HG02571 (cell line): ENCODE data around the gene GFRA1.

Source experiments
- ATAC-seq: cut with Tn5 transposase; IDR thresholded peaks from one replicate; pipeline ENCODE4 v1.9.1; 2021; ENCODE audit warnings: mild to moderate bottlenecking, moderate library complexity; ENCODE audit not compliant: unreplicated experiment

Gene GFRA1

GRCh38 chr10:116272440-116273283 is at the start of gene GFRA1:
TSS of gene GFRA1 (minus strand) at chr10:116273206. CDS start at chr10:116272029, 1,177 bp downstream.
- no peak for ATAC-seq

GRCh38 chr10:116316503-116316902 is 43.5 kb upstream of the GFRA1 start:
- ATAC-seq, result no peak

GRCh38 chr10:116312548-116312947 is 39.5 kb upstream of the GFRA1 start:
- ATAC-seq, result no peak

- no peak for ATAC-seq
These were observed 38.9 kb upstream of the GFRA1 start for GRCh38 chr10:116311706-116312490.

GRCh38 chr10:116311016-116311415 is 38.0 kb upstream of the GFRA1 start:
- ATAC-seq, result no peak

- ATAC-seq, result no peak
These were observed 34.4 kb upstream of the GFRA1 start for GRCh38 chr10:116307455-116307854.

GRCh38 chr10:116306847-116307246 is 33.8 kb upstream of the GFRA1 start:
- no peak for ATAC-seq

GRCh38 chr10:116304923-116305322 is 31.9 kb upstream of the GFRA1 start:
- no peak for ATAC-seq

GRCh38 chr10:116300542-116300941 is 27.5 kb upstream of the GFRA1 start:
- no peak for ATAC-seq

- no peak for ATAC-seq
These were observed 25.6 kb upstream of the GFRA1 start for GRCh38 chr10:116298586-116298985.

- ATAC-seq, result no peak
These were observed 23.3 kb upstream of the GFRA1 start for GRCh38 chr10:116296291-116296721.

- ATAC-seq, result no peak
These were observed 19.5 kb upstream of the GFRA1 start for GRCh38 chr10:116292493-116292892.

GRCh38 chr10:116289652-116290051 is 16.6 kb upstream of the GFRA1 start:
- ATAC-seq, result no peak

- ATAC-seq, result no peak
These were observed 15.0 kb upstream of the GFRA1 start for GRCh38 chr10:116287906-116288501.

GRCh38 chr10:116286626-116287200 is 13.7 kb upstream of the GFRA1 start:
- no peak for ATAC-seq

- no peak for ATAC-seq
These were observed 8.8 kb upstream of the GFRA1 start for GRCh38 chr10:116281775-116282174.

GRCh38 chr10:116278846-116279245 is 5.8 kb upstream of the GFRA1 start:
- ATAC-seq, result no peak

GRCh38 chr10:116276981-116277380 is 4.0 kb upstream of the GFRA1 start:
- no peak for ATAC-seq

- no peak for ATAC-seq
These were observed 1.3 kb upstream of the GFRA1 start for GRCh38 chr10:116274064-116274904.
